HEK293 (cell line): ENCODE results near the gene IZUMO4.

ENCODE experiments used
- CTCF ChIA-PET: fragments of 350-600 bp; formaldehyde crosslinking; extraction: SDS; loops from one replicate; lab custom pipeline; 2021; ENCODE audit warnings: antibody characterized with exemption; lab: Yijun Ruan, JAX
- POLR2A ChIA-PET: fragments of 300-600 bp; formaldehyde crosslinking; extraction: SDS; loops from one replicate; lab custom pipeline; 2020; ENCODE audit warnings: antibody characterized with exemption, inconsistent platforms; lab: Yijun Ruan, JAX
- H3K27ac ChIP-seq: fragments of 200-500 bp; sonication (Bioruptor generic); 2 replicates; pipeline ENCODE4 v1.5.1; 2014; ENCODE audit warnings: low read depth, low read length, control low read depth, inconsistent platforms; ENCODE audit errors: extremely low read depth
- H3K36me3 ChIP-seq, 2 experiments: fragments of 200-500 bp in 1 of 2; sonication (Bioruptor generic) in 1 of 2; 1 replicate in 1 of 2; 2 replicates in 1 of 2; pipeline ENCODE4 v1.5.1; 2014 to 2017; ENCODE audit warnings: inconsistent platforms in 2 of 2, low read length in 2 of 2; ENCODE audit not compliant: control insufficient read depth in 2 of 2, insufficient read depth in 1 of 2
- H3K4me1 ChIP-seq: fragments of 200-500 bp; sonication (Bioruptor generic); 2 replicates; pipeline ENCODE4 v1.5.1; 2014; ENCODE audit warnings: mild to moderate bottlenecking, low read length, inconsistent platforms; ENCODE audit not compliant: control insufficient read depth, insufficient read depth
- H3K4me3 ChIP-seq: 2 replicates; pipeline ENCODE4 v1.5.1; 2011; ENCODE audit warnings: low read depth, mild to moderate bottlenecking, control low read depth, low read length, moderate library complexity
- H3K9me3 ChIP-seq: fragments of 200-500 bp; sonication (Bioruptor generic); 2 replicates; pipeline ENCODE4 v1.5.1; 2014; ENCODE audit warnings: low read depth, low read length, inconsistent platforms; ENCODE audit not compliant: control insufficient read depth, insufficient read depth
- BCL11B ChIP-seq: fragments of 450-650 bp; formaldehyde crosslinking; IDR thresholded peaks from 2 replicates; pipeline ENCODE4 v1.5.1; 2016; ENCODE audit warnings: low read depth, missing biosample characterization, missing genetic modification characterization
- EGR2 ChIP-seq: fragments of 450-650 bp; formaldehyde crosslinking; IDR thresholded peaks from 2 replicates; pipeline ENCODE4 v1.5.1; 2016; ENCODE audit warnings: low read depth, missing biosample characterization, missing genetic modification characterization
- KLF1 ChIP-seq: fragments of 450-650 bp; formaldehyde crosslinking; IDR thresholded peaks from 2 replicates; pipeline ENCODE4 v1.5.1; 2016; ENCODE audit warnings: missing biosample characterization, missing genetic modification characterization
- REPIN1 ChIP-seq: fragments of 450-650 bp; formaldehyde crosslinking; IDR thresholded peaks from 2 replicates; pipeline ENCODE4 v1.5.1; 2017; ENCODE audit warnings: missing biosample characterization, missing genetic modification characterization, low read depth
- SETDB1 ChIP-seq: IDR thresholded peaks from one replicate; pipeline ENCODE4 v1.6.1; 2017; ENCODE audit warnings: mild to moderate bottlenecking, low read length, moderate library complexity, mixed read lengths; ENCODE audit not compliant: insufficient read length
- ZFHX2 ChIP-seq: fragments of 450-650 bp; formaldehyde crosslinking; conservative IDR thresholded peaks from 2 replicates; pipeline ENCODE4 v1.5.1; 2016; ENCODE audit warnings: missing biosample characterization, missing genetic modification characterization
- ZIC2 ChIP-seq: fragments of 450-650 bp; formaldehyde crosslinking; IDR thresholded peaks from 2 replicates; pipeline ENCODE4 v1.5.1; 2016; ENCODE audit warnings: missing biosample characterization, missing genetic modification characterization
- ZNF24 ChIP-seq: fragments of 450-650 bp; formaldehyde crosslinking; IDR thresholded peaks from 2 replicates; pipeline ENCODE4 v1.5.1; 2016; ENCODE audit warnings: missing biosample characterization, missing genetic modification characterization
- ZNF354C ChIP-seq: fragments of 450-650 bp; formaldehyde crosslinking; IDR thresholded peaks from 2 replicates; pipeline ENCODE4 v1.5.1; 2016; ENCODE audit warnings: missing biosample characterization, missing genetic modification characterization, low read depth, borderline replicate concordance
- ZNF404 ChIP-seq: fragments of 450-650 bp; formaldehyde crosslinking; IDR thresholded peaks from 2 replicates; pipeline ENCODE4 v1.5.1; 2017; ENCODE audit warnings: missing biosample characterization, missing genetic modification characterization
- ZNF560 ChIP-seq: fragments of 450-650 bp; formaldehyde crosslinking; IDR thresholded peaks from 2 replicates; pipeline ENCODE4 v1.5.1; 2017; ENCODE audit warnings: missing biosample characterization, missing genetic modification characterization, borderline replicate concordance
- ZNF747 ChIP-seq: fragments of 450-650 bp; formaldehyde crosslinking; IDR thresholded peaks from 2 replicates; pipeline ENCODE4 v1.5.1; 2016; ENCODE audit warnings: missing biosample characterization, missing genetic modification characterization
- ZNF830 ChIP-seq: fragments of 450-650 bp; IDR thresholded peaks from 2 replicates; pipeline ENCODE4 v1.5.0; 2018; ENCODE audit warnings: missing biosample characterization, missing genetic modification characterization, low read depth, mild to moderate bottlenecking, moderate library complexity
- ZNF837 ChIP-seq: fragments of 450-650 bp; formaldehyde crosslinking; IDR thresholded peaks from 2 replicates; pipeline ENCODE4 v1.5.1; 2016; ENCODE audit warnings: missing biosample characterization, missing genetic modification characterization
- TF ChIP-seq, protein P1 (sequence below): fragments of 450-650 bp; formaldehyde crosslinking; IDR thresholded peaks from 2 replicates; pipeline ENCODE4 v1.5.1; 2016; ENCODE audit warnings: missing biosample characterization, missing genetic modification characterization
- TF ChIP-seq, protein P2 (sequence below): fragments of 450-650 bp; formaldehyde crosslinking; IDR thresholded peaks from 2 replicates; pipeline ENCODE4 v1.5.1; 2016; ENCODE audit warnings: missing biosample characterization, missing genetic modification characterization
- TF ChIP-seq, protein P3 (sequence below): fragments of 450-650 bp; formaldehyde crosslinking; IDR thresholded peaks from 2 replicates; pipeline ENCODE4 v1.5.1; 2016; ENCODE audit warnings: missing biosample characterization, missing genetic modification characterization

The IZUMO4 gene

DNA sequence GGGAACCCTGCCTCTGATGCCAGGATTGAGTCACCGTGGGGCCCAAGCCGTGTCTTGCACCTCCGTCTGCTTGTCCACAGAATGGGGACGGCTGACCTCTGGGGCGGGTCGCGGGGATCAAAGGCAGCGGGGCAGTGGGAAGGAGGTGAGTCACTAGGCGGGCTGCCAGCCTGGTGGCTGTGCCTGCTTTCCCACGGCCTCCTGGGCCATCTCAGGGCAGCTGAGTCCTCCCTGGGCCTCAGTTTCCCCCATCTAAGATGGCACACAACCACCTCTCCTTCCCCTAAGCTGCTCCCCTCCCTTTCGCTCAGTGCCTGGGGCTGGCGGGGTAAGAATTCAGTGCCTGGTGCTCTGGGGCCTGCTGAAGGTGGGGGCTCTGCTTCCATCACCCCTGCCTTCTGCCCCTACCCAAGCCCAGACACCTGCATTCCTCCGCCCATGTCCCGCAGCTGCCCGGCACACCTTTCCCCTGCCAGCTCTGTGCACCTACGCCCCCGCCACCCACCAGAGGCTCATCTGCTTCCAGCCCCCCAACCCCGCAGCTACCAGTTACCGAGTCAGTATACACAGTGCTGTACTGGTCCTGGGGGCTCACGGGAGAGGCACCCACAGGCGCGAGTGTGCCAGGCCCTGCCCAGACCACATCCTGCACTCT, 49.1 kb upstream of the IZUMO4 start (continued):
- TF ChIP-seq EGR2 (tag by site-specific recombination): peak; percentile 31; the same call in 1 of the 2 replicates

DNA sequence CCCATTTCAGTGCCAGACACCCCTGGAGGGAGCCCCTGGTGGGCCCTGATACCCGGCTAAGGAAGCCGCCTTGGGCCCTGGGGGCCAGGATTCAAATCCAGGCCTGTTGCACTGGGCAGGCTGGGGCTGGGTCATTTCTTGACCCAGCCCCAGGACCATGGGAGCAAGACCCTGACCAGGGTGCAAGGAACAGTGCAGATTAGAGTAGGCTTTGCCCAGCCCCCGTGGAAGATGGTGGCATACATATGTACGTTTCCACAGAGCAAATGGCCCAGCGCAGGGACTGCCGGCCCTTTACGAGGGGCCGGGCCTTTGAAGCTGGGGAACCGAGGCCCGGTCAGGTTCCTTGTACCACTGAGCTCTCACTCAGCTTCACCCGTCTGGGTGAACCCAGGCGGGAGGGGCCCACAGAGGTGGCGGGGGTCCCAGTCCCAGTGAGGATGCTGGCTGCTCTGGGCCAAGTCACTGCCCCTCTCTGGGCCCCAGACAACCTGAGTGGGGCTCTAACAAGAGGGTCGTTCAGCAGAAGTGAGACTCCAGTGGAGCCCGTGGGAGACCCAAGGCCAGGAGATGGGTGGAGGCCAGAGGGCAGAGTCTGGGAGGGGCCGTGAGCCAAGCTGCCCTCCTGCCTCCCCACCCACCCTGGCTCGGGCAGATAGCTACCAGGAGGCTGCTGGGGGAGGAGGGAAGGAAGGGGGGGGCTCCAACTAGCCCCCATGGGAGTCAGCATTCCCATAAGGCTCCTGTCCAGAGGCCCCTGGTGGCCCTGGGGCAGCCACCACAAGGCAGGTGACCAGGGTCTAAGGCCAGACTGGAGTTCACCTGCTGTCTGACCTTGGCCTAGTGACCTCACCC, 48.4 kb upstream of the IZUMO4 start:
- ChIA-PET POLR2A (interaction anchor here (0.6 to 3.5 kb wide), 6 partner anchors 11 to 172 kb away, joined by 3 to 17 read pairs (median 4); no protein-coding TSS in a partner anchor), CTCF (interaction anchor here (0.6 kb wide), 1 partner anchor 442 kb away, joined by 3 read pairs; no protein-coding TSS in a partner anchor)
- 0 out of 2 replicates have a peak, but pooled peaks have one; percentile 27 for TF ChIP-seq KLF1 (tag by site-specific recombination)
- no peak for TF ChIP-seq ZNF404
- peak; percentile 69; the same call in 1 of the 2 replicates for TF ChIP-seq BCL11B (tag by site-specific recombination)
- Histone ChIP-seq H3K27ac (no peak overlapping the region), H3K4me1 (peaks cover 3% of the 10 kb centered on the region; the same call in 1 of the 2 replicates), H3K4me3 (no peak overlapping the region), H3K36me3 (peaks cover 0 to 50% of the 10 kb centered on the region in 2 experiments; a peak in 2 of 3 replicates), H3K9me3 (no peaks in the 10 kb centered on the region)

DNA sequence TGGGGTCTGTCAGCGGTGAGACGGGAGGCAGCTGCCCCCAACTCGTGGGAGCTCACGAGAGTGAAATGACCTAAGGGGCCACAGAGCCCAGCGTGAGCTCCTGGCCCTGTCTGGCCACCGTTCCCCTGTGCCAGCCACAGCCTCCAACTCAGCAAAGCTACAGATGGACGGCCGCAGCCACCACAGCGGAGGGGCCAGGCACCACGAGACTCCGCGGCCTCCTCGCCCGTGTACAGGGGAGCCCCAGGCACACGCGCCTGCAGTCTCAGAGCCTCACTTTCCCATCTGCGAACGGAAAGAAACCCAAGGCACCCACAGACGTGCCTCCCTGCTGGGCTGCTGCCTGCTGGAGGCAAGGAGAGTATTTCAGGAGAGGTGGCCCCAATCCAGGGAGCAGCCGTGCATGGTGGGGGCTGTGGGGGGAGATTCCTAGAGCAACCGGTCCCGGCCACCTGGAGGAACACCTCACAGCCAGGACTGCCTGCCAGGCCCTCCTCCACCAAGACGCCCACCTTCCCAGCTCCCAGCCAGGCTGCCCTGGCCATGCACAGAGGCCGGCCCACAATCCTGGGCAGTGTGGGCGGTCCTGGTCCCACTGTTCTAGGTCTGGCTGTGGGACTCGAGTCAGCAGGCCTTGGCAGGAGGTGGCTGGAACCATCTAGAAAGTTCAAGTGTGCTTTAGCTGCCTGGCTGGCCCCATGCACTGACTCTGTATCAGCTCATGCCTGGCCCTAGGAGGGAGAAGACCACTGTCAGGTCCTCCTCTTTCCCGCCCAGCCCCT, 47.6 kb upstream of the IZUMO4 start:
- Histone ChIP-seq H3K4me1 (peaks cover 3% of the 10 kb centered on the region; the same call in 1 of the 2 replicates), H3K9me3 (no peaks in the 10 kb centered on the region), H3K27ac (peak overlapping the region; percentile 47; the same call in 1 of the 2 replicates), H3K4me3 (peak overlapping the region; percentile 55), H3K36me3 (peaks cover 0 to 48% of the 10 kb centered on the region in 2 experiments; a peak in 1 of 3 replicates)
- TF ChIP-seq EGR2 (tag by site-specific recombination) (peak; percentile 93), KLF1 (tag by site-specific recombination) (no peak), SETDB1 (no peak), ZNF354C (tag by site-specific recombination) (no peak), ZFHX2 (tag by site-specific recombination) (peak; percentile 97), ZNF560 (no peak)
- TF ChIP-seq, protein P1, sequence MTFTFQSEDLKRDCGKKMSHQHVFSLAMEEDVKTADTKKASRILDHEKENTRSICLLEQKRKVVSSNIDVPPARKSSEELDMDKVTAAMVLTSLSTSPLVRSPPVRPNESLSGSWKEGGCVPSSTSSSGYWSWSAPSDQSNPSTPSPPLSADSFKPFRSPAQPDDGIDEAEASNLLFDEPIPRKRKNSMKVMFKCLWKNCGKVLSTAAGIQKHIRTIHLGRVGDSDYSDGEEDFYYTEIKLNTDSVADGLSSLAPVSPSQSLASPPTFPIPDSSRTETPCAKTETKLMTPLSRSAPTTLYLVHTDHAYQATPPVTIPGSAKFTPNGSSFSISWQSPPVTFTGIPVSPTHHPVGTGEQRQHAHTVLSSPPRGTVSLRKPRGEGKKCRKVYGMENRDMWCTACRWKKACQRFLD: no peak
- POLR2A ChIA-PET: interaction anchor here (0.7 to 3.5 kb wide), 6 partner anchors 10 to 173 kb away, joined by 3 to 17 read pairs (median 4); no protein-coding TSS in a partner anchor
- CTCF ChIA-PET: interaction anchor here (0.6 to 0.7 kb wide), 2 partner anchors 29 to 120 kb away, joined by 3 to 4 read pairs; no protein-coding TSS in a partner anchor

DNA sequence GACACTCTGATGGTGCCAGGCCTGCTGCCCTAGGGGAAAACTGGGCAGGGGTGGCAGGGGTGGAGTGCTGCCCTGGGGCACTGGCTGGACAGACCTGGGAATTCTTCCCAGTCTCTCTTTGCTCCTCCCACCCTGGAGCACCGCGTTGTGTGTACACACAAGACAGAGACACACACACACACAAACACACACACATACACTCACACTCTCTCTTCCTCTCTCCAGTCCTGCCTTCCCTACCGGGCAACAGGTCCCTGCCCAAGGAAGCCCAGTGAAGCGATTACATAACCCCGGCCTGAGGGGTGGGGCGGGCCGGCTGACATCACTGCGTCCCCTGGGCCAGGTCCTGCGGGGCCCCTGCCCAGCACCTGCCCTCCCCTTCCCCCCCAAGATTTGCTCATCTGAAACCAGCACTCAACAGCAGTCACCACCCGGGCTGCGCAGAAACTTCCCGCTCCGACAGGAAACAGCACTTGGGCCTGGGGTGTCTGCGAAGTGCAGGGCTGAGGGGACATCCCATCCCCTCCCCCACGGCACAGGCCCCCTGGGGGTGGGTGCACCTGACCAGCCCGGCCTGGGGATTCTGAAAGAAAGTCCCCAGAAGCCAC, 46.9 kb upstream of the IZUMO4 start:
- peak overlapping the region; percentile 55 for H3K4me3 ChIP-seq
- peaks cover 0 to 41% of the 10 kb centered on the region in 2 experiments; a peak in 1 of 3 replicates for H3K36me3 ChIP-seq
- POLR2A ChIA-PET: interaction anchor here (0.7 to 3.5 kb wide), 5 partner anchors 8 to 30 kb away, joined by 3 to 17 read pairs (median 4); no protein-coding TSS in a partner anchor
- H3K9me3 ChIP-seq: no peaks in the 10 kb centered on the region
- peak overlapping the region; percentile 47; the same call in 1 of the 2 replicates for H3K27ac ChIP-seq
- CTCF ChIA-PET: interaction anchor here (0.6 to 0.7 kb wide), 2 partner anchors 30 to 120 kb away, joined by 3 to 4 read pairs; no protein-coding TSS in a partner anchor
- H3K4me1 ChIP-seq: peaks cover 3% of the 10 kb centered on the region; the same call in 1 of the 2 replicates
- TF ChIP-seq, protein P2, sequence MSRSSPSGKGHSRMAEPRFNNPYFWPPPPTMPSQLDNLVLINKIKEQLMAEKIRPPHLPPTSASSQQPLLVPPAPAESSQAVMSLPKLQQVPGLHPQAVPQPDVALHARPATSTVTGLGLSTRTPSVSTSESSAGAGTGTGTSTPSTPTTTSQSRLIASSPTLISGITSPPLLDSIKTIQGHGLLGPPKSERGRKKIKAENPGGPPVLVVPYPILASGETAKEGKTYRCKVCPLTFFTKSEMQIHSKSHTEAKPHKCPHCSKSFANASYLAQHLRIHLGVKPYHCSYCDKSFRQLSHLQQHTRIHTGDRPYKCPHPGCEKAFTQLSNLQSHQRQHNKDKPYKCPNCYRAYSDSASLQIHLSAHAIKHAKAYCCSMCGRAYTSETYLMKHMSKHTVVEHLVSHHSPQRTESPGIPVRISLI (tag by site-specific recombination): no peak
- TF ChIP-seq ZNF24 (tag by site-specific recombination) (peak; percentile 68; the same call in 1 of the 2 replicates), ZNF747 (tag by site-specific recombination) (no peak), REPIN1 (tag by site-specific recombination) (no peak), ZNF354C (tag by site-specific recombination) (no peak), ZIC2 (tag by site-specific recombination) (peak; percentile 87), ZNF837 (tag by site-specific recombination) (no peak; the same call in 1 of the 2 replicates), ZNF830 (tag by site-specific recombination) (no peak)
- TF ChIP-seq, protein P3, sequence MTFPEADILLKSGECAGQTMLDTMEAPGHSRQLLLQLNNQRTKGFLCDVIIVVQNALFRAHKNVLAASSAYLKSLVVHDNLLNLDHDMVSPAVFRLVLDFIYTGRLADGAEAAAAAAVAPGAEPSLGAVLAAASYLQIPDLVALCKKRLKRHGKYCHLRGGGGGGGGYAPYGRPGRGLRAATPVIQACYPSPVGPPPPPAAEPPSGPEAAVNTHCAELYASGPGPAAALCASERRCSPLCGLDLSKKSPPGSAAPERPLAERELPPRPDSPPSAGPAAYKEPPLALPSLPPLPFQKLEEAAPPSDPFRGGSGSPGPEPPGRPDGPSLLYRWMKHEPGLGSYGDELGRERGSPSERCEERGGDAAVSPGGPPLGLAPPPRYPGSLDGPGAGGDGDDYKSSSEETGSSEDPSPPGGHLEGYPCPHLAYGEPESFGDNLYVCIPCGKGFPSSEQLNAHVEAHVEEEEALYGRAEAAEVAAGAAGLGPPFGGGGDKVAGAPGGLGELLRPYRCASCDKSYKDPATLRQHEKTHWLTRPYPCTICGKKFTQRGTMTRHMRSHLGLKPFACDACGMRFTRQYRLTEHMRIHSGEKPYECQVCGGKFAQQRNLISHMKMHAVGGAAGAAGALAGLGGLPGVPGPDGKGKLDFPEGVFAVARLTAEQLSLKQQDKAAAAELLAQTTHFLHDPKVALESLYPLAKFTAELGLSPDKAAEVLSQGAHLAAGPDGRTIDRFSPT (tag by site-specific recombination): peak; percentile 97
